Heart left ventricle (tissue), 16 donors: Measurements from ENCODE around the gene NME7. TPM values are rescaled to one million over a fixed set of nuclear protein-coding genes. Genes with fewer than 3 reads are reported as not detected.
"Not testable (repeated sequence)": the region's sequence is repeated elsewhere in the genome, so short reads cannot be mapped to it uniquely, and the experiment has no call there.

Source experiments
- ATAC-seq, 4 donors: fragments of 200-7000 bp; cut with Tn5 transposase; one replicate each; pipeline ENCODE4 v1.9.1; 2020 to 2022; ENCODE audit warnings: moderate library complexity in 4 of 4, mild to moderate bottlenecking in 3 of 4, moderate number of reproducible peaks in 1 of 4
- DNase-seq, 5 donors: peaks; one replicate each; pipeline ENCODE4 v3.0.0-alpha.2; 2020
- H3K27ac ChIP-seq, 12 donors: fragments of 200-600 bp; sonication (generic) in 4 of 12; one replicate each; pipeline versions ENCODE4 v1.5.0 to v1.8.0; 2016 to 2022; ENCODE audit warnings: mild to moderate bottlenecking in 2 of 12
- H3K27me3 ChIP-seq, 9 donors: fragments of 200-600 bp; sonication (generic) in 2 of 9; one replicate each; pipeline versions ENCODE4 v1.5.1 to v1.8.0; 2016 to 2022; ENCODE audit warnings: mild to moderate bottlenecking in 3 of 9
- H3K36me3 ChIP-seq, 9 donors: fragments of 200-600 bp; sonication (generic) in 2 of 9; one replicate each; pipeline versions ENCODE4 v1.5.0 to v1.8.0; 2018 to 2022; ENCODE audit warnings: mild to moderate bottlenecking in 2 of 9
- H3K4me1 ChIP-seq, 12 donors: fragments of 200-600 bp; sonication (generic) in 4 of 12; one replicate each; pipeline versions ENCODE4 v1.5.0 to v1.8.0; 2016 to 2022; ENCODE audit warnings: mild to moderate bottlenecking in 3 of 12
- H3K4me3 ChIP-seq, 12 donors: fragments of 200-600 bp; sonication (generic) in 4 of 12; one replicate each; pipeline versions ENCODE4 v1.5.0 to v1.8.0; 2017 to 2022; ENCODE audit warnings: mild to moderate bottlenecking in 9 of 12, moderate library complexity in 4 of 12
- H3K9me3 ChIP-seq, 12 donors: fragments of 200-600 bp; sonication (generic) in 4 of 12; one replicate each; pipeline versions ENCODE4 v1.5.0 to v1.8.0; 2016 to 2022; ENCODE audit warnings: mild to moderate bottlenecking in 1 of 12
- POLR2A ChIP-seq, 2 donors: fragments of 450-650 bp; IDR thresholded peaks; one replicate each; pipeline ENCODE4 v1.6.1; 2017; ENCODE audit warnings: antibody characterized with exemption in 2 of 2, mild to moderate bottlenecking in 2 of 2, moderate library complexity in 2 of 2
- WGBS, 4 donors: extraction: QIAGEN DNeasy Blood & Tissue Kit in 2 of 4; methylation state at CpG; one replicate each; pipeline versions ENCODE4 v1.1.5 to v1.1.7; 2013 to 2018; 5-methylcytosine and 5-hydroxymethylcytosine counted together
- intact Hi-C, 10 donors: fragments of 100-400 bp; cut with DNase I; formaldehyde crosslinking; loops; one replicate each; pipeline versions ENCODE4 v1.11.1 to v1.14.2; 2022
- polyA plus RNA-seq, 2 donors: library from polyadenylated mRNA; stranded (reverse); fragments of 200-250 nt; gene quantifications; one replicate each; pipeline ENCODE4 v1.2.3, GENCODE V29; 2013
- total RNA-seq, 9 donors: library from RNA; depleted of rRNA in 2 of 9; stranded (reverse); fragments of >200 nt in 2 of 9; fragmentation: NEBNext Ultra II Directional in 3 of 9; extraction: Animal tissue kit (Norgen Biotek cat#: 25700) in 3 of 9; gene quantifications; one replicate each; pipeline versions ENCODE4 v1.1.0 to v1.2.4, GENCODE V29; 2016 to 2023
- TF ChIP-seq, protein P1 (sequence below), 12 donors: fragments of 200-600 bp; sonication (generic) in 4 of 12; IDR thresholded peaks; one replicate each; pipeline versions ENCODE4 v1.5.0 to v1.8.0; 2018 to 2022; ENCODE audit warnings: antibody characterized with exemption in 12 of 12, mild to moderate bottlenecking in 5 of 12
- donor health status: ischemic (EF 13 %, LVEDD 7.1; RV severe dilation, severe dysfunction).
- donor health status: healthy with polysubstance abuse.
- donor health status: DM: no; HTN: yes; CAD: no.
- donor health status: DM: no; HTN: no; CAD: no.
- donor health status: ischemic (EF 25% LVEDD 6.9; RV normal size, moderate dysfunction).
- donor health status: ischemic (EF 25% LVEDD 5.7; RV mildly dilated, moderate dysfunction).
- donor health status: healthy.
- donor health status: DM: yes; HTN: yes; CAD: no.
- donor health status: ischemic (EF 35%, LVEDD 5.7; RV mildly dilated, moderate dysfunction).
- donor health status: nonischemic (EF 11% LVEDD 7.7; RV severe dilation, severe dysfunction).
- donor health status: DM: yes; HTN: yes; CAD: no.
- donor health status: PGD.
- donor health status: ischemic (EF 29% LVEDD 5.4; RV normal size, mild dysfunction).
- donor health status: nonischemic (EF 23%, LVEDD 6.1; RV moderate dilation, normal function).

Gene NME7
- total and polyA plus RNA-seq, 11 donors = 3.1 to 25.2 (median 8.4) TPM

DNA sequence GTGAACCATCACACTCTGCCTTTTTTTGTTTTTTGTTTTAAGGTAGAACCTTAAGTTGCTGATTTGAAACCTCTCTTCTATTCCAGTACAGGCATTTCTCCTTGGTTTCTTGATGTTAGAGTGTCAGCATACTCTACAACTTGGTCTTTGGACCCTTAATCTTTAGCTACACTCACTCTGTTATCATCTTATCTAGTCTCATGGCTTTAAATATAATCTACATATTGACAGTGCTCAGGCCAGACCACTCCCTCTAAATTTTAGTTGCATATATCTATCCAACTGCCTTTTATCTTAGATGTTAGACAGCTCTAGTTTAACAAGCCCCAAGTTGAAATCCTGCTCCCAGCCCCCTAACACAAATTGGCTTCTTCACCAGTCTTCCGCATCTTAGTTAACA, 22.1 kb downstream of the NME7 start:
- Histone ChIP-seq H3K36me3 (no peaks in the 10 kb centered on the region), H3K27ac (no peak overlapping the region), H3K27me3 (no peaks in the 10 kb centered on the region), H3K4me3 (no peak overlapping the region), H3K9me3 (no peaks in the 10 kb centered on the region), H3K4me1 (no peaks in the 10 kb centered on the region)
- intact Hi-C loops = loop anchor here (5.0 to 10.0 kb wide), 9 partner anchors 221 to 1003 kb away; no protein-coding TSS in a partner anchor
- WGBS, 4 donors = 98 to 100% (median 99%) methylated on average over 1 of the region's 1 CpG
- ATAC-seq = no peak
- no peak for TF ChIP-seq POLR2A (IDR thresholded peaks at IDR 0.05)
- TF ChIP-seq, protein P1, sequence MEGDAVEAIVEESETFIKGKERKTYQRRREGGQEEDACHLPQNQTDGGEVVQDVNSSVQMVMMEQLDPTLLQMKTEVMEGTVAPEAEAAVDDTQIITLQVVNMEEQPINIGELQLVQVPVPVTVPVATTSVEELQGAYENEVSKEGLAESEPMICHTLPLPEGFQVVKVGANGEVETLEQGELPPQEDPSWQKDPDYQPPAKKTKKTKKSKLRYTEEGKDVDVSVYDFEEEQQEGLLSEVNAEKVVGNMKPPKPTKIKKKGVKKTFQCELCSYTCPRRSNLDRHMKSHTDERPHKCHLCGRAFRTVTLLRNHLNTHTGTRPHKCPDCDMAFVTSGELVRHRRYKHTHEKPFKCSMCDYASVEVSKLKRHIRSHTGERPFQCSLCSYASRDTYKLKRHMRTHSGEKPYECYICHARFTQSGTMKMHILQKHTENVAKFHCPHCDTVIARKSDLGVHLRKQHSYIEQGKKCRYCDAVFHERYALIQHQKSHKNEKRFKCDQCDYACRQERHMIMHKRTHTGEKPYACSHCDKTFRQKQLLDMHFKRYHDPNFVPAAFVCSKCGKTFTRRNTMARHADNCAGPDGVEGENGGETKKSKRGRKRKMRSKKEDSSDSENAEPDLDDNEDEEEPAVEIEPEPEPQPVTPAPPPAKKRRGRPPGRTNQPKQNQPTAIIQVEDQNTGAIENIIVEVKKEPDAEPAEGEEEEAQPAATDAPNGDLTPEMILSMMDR (IDR thresholded peaks at IDR 0.05) = no peak
- no peak for DNase-seq

DNA sequence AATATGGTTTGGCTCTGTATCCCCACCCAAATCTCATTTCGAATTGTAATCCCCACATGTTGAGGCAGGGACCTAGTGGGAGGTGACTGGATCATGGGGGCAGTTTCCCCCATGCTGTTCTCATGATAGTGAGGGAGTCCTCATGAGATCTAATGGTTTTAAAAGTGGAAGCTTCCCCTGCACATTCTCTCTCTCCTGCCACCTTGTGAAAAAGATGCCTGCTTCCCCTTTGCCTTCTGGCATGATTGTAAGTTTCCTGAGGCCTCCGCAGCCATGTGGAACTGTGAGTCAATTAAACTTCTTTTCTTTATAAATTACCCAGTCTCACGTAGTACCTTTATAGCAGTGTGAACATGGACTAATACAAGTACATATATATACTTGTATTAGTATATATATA, 25.5 kb downstream of the NME7 start:
- not testable (repeated sequence) for DNase-seq, H3K36me3 ChIP-seq, H3K9me3 ChIP-seq, H3K27ac ChIP-seq, H3K27me3 ChIP-seq, H3K4me3 ChIP-seq, H3K4me1 ChIP-seq, ATAC-seq
- WGBS, 4 donors = 90 to 97% (median 94%) methylated on average over 3 of the region's 3 CpGs
- intact Hi-C loops = loop anchor here in 7 of 10 donors (10.0 kb wide), 5 partner anchors 217 to 997 kb away; no protein-coding TSS in a partner anchor

DNA sequence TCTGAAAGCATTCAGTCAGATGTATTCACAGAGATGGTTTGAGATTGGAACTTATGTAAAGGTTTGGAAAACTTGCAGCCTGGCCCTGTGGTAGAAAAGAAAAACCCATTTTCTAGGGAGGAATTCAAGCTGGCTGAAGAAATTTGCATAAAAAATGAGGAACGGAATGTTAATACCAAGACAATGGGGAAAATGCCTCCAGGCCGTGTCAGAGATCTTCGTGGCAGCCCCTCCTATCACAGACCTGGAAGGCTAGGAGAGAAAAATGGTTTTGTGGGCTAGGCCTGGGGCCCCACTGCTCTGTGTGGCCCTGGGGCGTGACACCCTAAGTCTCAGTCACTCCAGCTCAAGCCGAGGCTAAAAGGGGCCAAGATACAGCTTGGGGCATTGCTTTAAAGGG, 26.7 kb downstream of the NME7 start:
- H3K4me1 ChIP-seq = no peaks in the 10 kb centered on the region
- intact Hi-C loops = loop anchor here in 7 of 10 donors (10.0 kb wide), 5 partner anchors 216 to 996 kb away; no protein-coding TSS in a partner anchor
- DNase-seq (no peak), ATAC-seq (no peak)
- TF ChIP-seq, protein P1 (IDR thresholded peaks at IDR 0.05) = no peak
- no peak for TF ChIP-seq POLR2A (IDR thresholded peaks at IDR 0.05)
- no peak overlapping the region for H3K4me3 ChIP-seq
- no peaks in the 10 kb centered on the region for H3K36me3 ChIP-seq
- H3K27ac ChIP-seq = no peak overlapping the region
- 86 to 98% (median 96%) methylated on average over 5 of the region's 5 CpGs for WGBS, 4 donors
- H3K27me3 ChIP-seq = no peaks in the 10 kb centered on the region
- no peaks in the 10 kb centered on the region for H3K9me3 ChIP-seq

DNA sequence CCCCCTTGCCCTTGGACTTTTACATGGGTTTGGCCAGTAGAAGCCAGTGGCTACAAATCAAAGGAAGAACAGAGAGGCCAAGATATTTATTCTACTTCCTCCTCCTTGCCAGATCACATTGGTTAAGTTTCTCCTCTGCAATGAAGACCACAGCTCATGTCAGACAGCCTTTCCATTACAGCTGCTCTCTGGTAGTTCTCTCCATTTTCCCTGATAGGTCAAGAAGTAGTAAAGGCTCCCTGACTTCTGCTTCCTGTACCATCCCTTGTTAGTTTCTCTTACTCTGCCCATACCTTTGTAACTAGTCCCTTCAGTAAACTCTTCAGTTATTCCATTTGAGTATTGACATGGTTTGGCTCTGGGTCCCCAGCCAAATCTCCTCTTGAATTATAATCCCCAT, 27.8 kb downstream of the NME7 start:
- ATAC-seq = no peak

More for the DNA sequence above, 27.8 kb downstream of the NME7 start:
- H3K4me3 ChIP-seq = no peak overlapping the region
- no peak for DNase-seq
- TF ChIP-seq, protein P1 (IDR thresholded peaks at IDR 0.05) = no peak
- no peak for TF ChIP-seq POLR2A (IDR thresholded peaks at IDR 0.05)
- intact Hi-C loops = loop anchor here in 7 of 10 donors (10.0 kb wide), 5 partner anchors 215 to 995 kb away; no protein-coding TSS in a partner anchor
- no peaks in the 10 kb centered on the region for H3K27me3 ChIP-seq
- H3K9me3 ChIP-seq = peaks cover 0 to 6% (median 0%) of the 10 kb centered on the region in 12 donors
- H3K27ac ChIP-seq = no peak overlapping the region
- H3K4me1 ChIP-seq = no peaks in the 10 kb centered on the region
- H3K36me3 ChIP-seq = peaks cover 0 to 3% (median 0%) of the 10 kb centered on the region in 9 donors
